Activated T-helper 1 cell treated with Interleukin-2 at 50 U/mL for 16 hours (primary cell): ENCODE data around the gene C1orf21.

ENCODE experiments used
- DNase-seq: peaks from one replicate; pipeline ENCODE4 v3.0.0-alpha.2; 2020; ENCODE audit warnings: low read depth

Gene C1orf21

DNA sequence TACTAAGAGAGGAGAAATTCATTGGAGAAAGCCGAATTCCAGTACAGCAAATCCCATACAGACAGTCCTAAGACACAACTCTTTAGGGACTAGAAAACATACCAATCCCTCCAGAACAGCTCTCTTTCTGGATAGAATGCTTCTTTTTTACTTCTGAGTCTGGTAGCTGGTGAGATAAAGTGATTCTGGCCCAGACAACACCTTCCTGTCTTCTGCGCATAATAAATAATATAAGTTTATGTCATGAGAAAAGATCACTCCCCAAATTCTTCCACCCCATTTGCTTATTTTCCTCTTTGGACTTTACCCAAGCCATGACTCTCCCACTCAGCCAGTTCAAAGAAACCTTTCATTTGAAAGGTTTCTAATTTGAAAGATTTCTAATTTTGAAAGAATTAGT, 269.4 kb downstream of the C1orf21 start:
- DNase-seq, result no peak

DNA sequence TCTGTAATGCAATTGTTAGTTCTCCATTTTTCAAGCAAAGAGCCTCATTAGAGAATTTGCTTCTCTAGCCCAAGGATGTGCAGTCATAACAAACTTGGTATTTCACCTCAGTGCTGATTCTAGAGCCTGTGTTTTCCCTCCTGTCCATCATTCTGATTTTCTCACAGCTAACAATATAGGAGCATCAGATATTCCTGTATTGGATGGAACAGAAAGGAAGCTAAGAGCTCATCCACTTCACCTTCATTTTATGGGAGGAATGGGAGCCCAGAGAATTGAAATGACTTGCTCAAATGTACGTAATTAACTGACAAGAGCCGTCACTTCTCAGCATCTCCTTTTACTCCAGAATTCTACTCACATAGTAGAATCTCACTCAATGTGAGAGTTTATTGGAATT, 271.2 kb downstream of the C1orf21 start:
- DNase-seq, result no peak

DNA sequence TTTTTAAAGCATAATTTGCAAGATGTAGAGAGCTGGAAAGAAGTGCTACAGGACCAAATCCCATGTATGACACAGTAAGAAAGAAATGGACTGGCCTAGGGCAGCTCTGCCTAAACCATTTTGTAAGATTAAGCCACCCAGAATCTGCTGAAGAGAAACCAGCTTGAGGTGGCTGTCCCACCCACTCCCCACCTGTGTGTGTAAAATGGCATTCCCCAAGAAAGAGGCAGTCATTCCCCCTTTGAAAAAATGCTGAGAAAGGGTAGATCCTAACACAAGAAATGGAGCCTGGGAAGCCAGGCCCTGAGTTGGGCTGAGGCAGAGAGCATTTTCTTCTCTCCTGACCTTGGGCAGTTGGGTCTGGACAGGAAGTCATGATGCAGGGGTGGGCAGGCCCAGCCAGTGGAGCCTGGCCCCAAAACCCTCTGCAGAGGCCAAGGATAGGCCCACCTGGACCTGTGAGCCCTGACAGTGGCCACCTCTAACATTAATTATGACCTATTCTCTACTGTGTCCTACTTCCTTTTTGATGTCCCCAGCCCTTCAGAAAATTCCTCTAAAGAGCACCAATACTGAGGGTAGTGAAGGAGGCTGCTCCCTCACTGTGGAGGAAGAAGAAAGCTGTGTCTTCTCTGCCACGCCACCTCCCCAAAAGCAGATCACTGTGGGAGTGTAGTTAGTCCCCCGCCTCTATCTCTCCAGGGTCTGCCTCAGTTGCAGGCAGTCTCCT, 273.8 kb downstream of the C1orf21 start:
- DNase-seq, result no peak

DNA sequence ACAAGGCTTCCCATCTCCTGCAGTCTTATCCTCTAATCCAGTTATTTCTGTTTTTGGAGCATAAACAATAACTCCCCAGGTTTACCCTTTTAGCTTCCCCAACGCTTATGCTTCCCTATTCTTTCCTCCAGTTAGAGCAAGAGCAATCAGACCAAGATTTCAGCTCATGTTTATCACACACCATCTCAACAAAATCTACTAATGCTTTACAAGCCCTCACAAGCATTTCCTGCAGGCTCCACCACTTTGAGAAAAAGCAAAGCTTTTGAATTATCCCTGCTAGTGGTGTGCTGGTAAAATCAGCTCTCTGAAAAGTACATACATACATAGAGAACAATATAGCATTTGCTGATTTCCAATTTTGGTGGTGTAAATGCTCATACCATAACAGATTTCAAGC, 275.0 kb downstream of the C1orf21 start:
- DNase-seq, result no peak

DNA sequence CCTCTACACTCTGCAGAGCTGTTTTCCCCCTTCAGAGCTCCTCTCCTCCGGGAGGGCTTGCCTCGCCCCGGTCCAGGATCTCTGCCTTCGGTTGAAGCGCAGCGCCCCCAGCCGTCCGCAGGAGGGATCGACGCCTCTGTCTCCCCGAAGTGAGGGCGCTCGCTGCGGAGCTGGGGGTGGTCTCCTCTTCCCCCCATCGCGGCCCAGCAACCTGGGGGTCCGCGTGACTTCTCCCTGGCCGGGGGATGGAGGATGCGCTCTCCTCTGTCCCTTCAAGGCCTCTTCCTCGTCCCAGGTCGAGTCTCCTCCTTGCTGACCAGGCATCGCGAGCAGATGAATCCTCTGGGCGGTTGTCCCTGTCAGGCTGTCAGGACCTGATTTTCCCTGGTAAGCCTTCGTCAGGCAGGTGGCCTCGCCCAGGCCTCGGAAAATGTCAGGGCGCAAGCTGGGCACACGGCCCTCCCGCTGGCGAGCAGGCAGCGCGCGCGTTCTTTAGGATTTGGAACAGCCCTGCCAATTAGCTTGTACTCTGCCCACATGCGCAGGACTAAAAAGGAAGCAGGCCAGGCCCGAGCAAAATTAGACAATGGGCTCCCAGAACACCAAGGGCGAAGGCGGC, 277.3 kb downstream of the C1orf21 start:
- DNase-seq, result no peak

DNA sequence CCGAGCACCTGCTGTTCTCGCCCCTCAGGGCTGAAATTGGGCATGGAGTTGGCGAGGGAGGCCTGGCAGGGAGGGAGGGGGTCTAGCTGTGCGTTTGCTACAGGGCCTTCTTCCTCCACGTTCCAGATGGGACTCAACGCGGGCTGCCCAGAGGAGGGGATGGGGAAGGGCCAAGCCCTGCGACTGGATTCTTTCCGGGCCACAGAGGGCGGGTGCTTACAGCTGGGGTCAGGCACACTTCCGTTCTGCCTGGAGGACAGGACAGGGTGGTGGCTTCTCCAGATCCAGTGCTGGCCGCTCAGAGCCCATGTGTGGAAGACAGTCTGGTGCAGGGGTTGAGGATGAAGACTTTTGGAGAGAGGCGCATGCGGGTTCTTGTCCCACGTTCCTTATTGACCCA, 277.8 kb downstream of the C1orf21 start:
- DNase-seq, result no peak

DNA sequence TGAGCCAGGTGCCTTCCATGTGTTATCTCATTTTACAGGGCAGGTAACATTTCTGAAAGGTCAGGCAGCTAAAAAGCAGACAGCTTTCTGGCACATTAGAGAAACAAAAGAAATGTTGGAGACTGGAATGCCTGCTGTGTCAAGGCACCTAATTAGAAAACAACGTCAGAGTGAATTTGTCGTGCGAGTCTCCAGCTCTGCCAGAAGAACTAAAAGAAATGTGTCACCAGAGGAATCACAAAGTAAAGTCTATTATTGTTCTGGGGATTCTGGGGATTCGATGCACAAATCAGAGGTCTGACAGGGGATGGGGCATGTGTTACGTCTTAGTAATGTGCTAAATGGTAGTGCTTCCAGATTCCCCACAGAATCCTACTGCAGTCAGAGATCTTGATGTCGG, 278.5 kb downstream of the C1orf21 start:
- no peak for DNase-seq

DNA sequence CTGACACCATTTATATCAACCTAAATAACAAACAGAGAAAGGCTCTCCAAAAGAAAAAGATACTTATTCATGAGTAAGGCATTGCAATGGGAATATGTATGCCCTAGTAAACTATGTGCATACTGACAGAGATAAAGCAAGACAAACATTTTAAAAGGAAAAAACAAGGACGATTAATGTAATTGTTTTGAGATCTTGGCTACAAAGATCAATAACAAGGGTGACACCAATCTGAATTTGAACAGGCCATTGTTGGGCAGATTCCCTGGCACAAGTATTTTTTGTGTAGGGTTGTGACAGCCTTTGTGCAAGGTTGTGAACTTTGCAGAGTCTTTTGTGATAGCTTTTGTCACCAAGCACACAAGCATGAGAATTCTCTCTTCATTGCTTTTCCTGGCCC, 282.6 kb downstream of the C1orf21 start:
- DNase-seq, result no peak

DNA sequence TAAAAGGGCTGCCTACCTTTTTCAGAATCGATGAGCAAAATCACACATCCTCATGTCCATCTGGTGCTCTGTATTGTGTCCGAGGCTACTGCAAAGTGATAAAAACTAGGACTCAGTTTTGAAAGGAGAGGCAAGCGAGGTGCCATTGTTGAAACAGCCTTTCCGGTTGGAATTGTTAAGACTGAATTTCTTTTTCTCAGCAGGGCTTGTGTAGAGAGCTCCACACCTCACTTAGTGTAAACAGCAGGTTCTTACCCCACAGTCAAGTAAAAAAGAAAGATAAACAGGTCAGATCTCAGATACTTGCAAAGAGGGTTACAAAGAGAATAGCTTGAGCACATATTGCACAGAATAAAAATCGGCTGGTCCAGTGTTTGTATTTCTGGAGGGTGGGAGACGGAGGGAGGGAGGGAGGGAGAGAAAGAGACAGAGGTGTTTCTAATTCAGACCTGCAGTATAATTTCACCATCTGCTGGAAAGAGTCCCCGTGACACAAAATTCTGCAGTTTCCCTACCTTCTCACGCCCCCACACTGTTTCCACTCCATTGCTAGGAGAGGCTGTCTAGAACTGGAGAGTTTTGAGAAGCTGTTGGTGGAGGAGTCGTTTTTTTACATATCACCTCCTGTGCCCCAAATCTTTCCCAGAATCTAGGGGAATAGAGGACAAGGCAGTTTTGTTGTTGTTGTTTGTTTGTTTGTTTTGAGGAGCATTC, 285.3 kb downstream of the C1orf21 start:
- DNase-seq, result no peak

DNA sequence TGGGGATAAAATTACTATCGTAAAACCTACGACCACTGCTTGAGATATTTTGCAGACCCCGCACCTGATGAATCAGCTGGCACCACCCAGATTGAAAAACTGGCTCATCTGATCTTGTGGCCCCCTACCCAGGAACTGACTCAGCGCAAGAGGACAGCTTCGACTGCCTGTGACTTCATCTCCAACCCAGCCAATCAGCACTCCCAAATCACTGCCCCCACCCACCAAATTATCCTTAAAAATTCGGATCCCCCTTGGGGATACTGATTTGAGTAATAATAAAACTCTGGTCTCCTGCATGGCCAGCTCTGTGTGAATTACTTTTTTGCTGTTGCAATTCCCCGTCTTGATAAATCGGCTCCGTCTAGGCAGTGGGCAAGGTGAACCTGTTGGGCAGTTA, 286.5 kb downstream of the C1orf21 start:
- DNase-seq, result no peak

DNA sequence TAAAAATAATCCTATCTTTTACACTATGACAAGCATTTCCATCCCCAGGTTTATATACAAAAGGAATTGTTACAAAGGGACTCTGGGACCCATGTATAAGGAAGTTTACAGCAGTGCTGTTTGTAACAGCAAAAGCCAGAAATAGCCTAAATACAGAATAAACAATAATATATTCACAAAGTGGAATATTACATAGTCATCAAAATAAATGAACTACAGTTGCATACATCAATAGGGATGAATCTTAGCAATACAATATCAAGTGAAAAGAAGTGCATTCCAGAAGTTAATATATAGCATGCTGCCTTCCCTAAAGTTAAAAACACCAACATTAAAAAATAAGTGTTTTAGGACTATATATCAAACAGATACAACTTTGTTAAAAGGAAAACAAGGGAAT, 290.5 kb downstream of the C1orf21 start:
- no peak for DNase-seq
